GM21529 (cell line): ENCODE results near the gene TENM4.

Experiments used
- ATAC-seq: cut with Tn5 transposase; IDR thresholded peaks from one replicate; pipeline ENCODE4 v1.9.1; 2021; ENCODE audit not compliant: unreplicated experiment

TENM4 gene

GRCh38 chr11:78689101-78689500 lies 751.7 kb downstream of the TENM4 start:
- ATAC-seq = no peak

- no peak for ATAC-seq
Measured at GRCh38 chr11:78688460-78688859, 752.4 kb downstream of the TENM4 start.

- no peak for ATAC-seq
Measured at GRCh38 chr11:78685156-78685555, 755.7 kb downstream of the TENM4 start.

GRCh38 chr11:78684377-78684776 lies 756.5 kb downstream of the TENM4 start:
- no peak for ATAC-seq

- no peak for ATAC-seq
Measured at GRCh38 chr11:78683774-78684173, 757.1 kb downstream of the TENM4 start.

- no peak for ATAC-seq
Measured at GRCh38 chr11:78676026-78676557, 764.7 kb downstream of the TENM4 start.

- ATAC-seq = no peak
Measured at GRCh38 chr11:78672850-78673620, 767.8 kb downstream of the TENM4 start.

GRCh38 chr11:78669249-78669648 lies 771.6 kb downstream of the TENM4 start:
- no peak for ATAC-seq

- ATAC-seq = no peak
Measured at GRCh38 chr11:78667461-78667860, 773.4 kb downstream of the TENM4 start.

- ATAC-seq = no peak
Measured at GRCh38 chr11:78666675-78667160, 774.1 kb downstream of the TENM4 start.

GRCh38 chr11:78664636-78665035 lies 776.2 kb downstream of the TENM4 start:
- ATAC-seq = no peak

- no peak for ATAC-seq
Measured at GRCh38 chr11:78662811-78663210, 778.0 kb downstream of the TENM4 start.

GRCh38 chr11:78660471-78660870 lies 780.4 kb downstream of the TENM4 start:
- no peak for ATAC-seq

GRCh38 chr11:78659326-78660270 lies 781.2 kb downstream of the TENM4 start:
- ATAC-seq = no peak

- no peak for ATAC-seq
Measured at GRCh38 chr11:78657968-78658839, 782.6 kb downstream of the TENM4 start.

- no peak for ATAC-seq
Measured at GRCh38 chr11:78657441-78657840, 783.4 kb downstream of the TENM4 start.

GRCh38 chr11:78656984-78657383 lies 783.8 kb downstream of the TENM4 start:
- ATAC-seq = no peak

GRCh38 chr11:78656327-78656726 lies 784.5 kb downstream of the TENM4 start:
- ATAC-seq = no peak

GRCh38 chr11:78655561-78655960 lies 785.3 kb downstream of the TENM4 start:
- ATAC-seq = no peak

- no peak for ATAC-seq
Measured at GRCh38 chr11:78654866-78655265, 786.0 kb downstream of the TENM4 start.

GRCh38 chr11:78654071-78654470 lies 786.8 kb downstream of the TENM4 start:
- ATAC-seq = no peak
